GM12878 (cell line): ENCODE results near the gene TMEM212. TPM values are rescaled to one million over a fixed set of nuclear protein-coding genes. Genes with fewer than 3 reads are reported as not detected.

Experiments used
- ATAC-seq: fragments of 200-7000 bp; cut with Tn5 transposase; 3 replicates; pipeline ENCODE4 v1.9.1; 2020; ENCODE audit warnings: mild to moderate bottlenecking, moderate library complexity
- BruUV-seq: library from RNA; stranded (reverse); fragments of 400-500 nt; replicated peaks from 2 replicates; lab custom pipeline; 2021; lab: Mats Ljungman, UMichigan
- CTCF ChIA-PET: fragments of 300-600 bp; sonication (Branson Sonifier 250); formaldehyde crosslinking; extraction: SDS; loops from one replicate; lab custom pipeline; 2021; ENCODE audit warnings: inconsistent platforms; lab: Yijun Ruan, JAX
- POLR2A ChIA-PET: fragments of 350-600 bp; formaldehyde crosslinking; extraction: SDS; loops from one replicate; lab custom pipeline; 2021; ENCODE audit warnings: inconsistent platforms; lab: Charles Lee
- RAD21 ChIA-PET: fragments of 300-600 bp; sonication (Branson Sonifier 250); formaldehyde crosslinking; loops from one replicate; lab custom pipeline; 2023; ENCODE audit warnings: antibody characterized with exemption; ENCODE audit not compliant: unreplicated experiment; lab: Charles Lee
- SMC1A ChIA-PET: fragments of 300-600 bp; sonication (Branson Sonifier 250); formaldehyde crosslinking; loops from one replicate; lab custom pipeline; 2023; ENCODE audit not compliant: unreplicated experiment, uncharacterized antibody; lab: Charles Lee
- DNase-seq: peaks from one replicate; pipeline ENCODE4 v3.0.0-alpha.2; 2011; ENCODE audit warnings: low read depth, low spot score
- FAIRE-seq: peaks from 3 replicates; lab custom pipeline; 2011; peaks lifted over from hg19 to GRCh38; lab: Jason Lieb, UNC
- H2AFZ ChIP-seq: 2 replicates; pipeline ENCODE4 v1.6.0; 2011; ENCODE audit warnings: low read depth, low read length, control low read depth; ENCODE audit not compliant: control insufficient read depth
- H3K27ac ChIP-seq: 2 replicates; pipeline ENCODE4 v1.5.1; 2011; ENCODE audit warnings: control low read depth; ENCODE audit not compliant: control insufficient read depth, insufficient read depth
- H3K27me3 ChIP-seq, 2 experiments: replicated peaks in 1 of 2; 2 replicates each; pipeline versions ENCODE4 v1.6.0 to v1.6.1; 2011; ENCODE audit warnings: low read length in 1 of 2; ENCODE audit not compliant: control insufficient read depth in 2 of 2, insufficient read depth in 2 of 2
- H3K36me3 ChIP-seq, 2 experiments: 2 replicates each; pipeline ENCODE4 v1.5.1; 2011; ENCODE audit warnings: low read length in 1 of 2; ENCODE audit not compliant: control insufficient read depth in 2 of 2, insufficient read depth in 2 of 2
- H3K4me1 ChIP-seq: 2 replicates; pipeline ENCODE4 v1.6.1; 2011; ENCODE audit warnings: mild to moderate bottlenecking, low read length, moderate library complexity, mixed read lengths; ENCODE audit not compliant: control insufficient read depth, insufficient read depth
- H3K4me2 ChIP-seq: 2 replicates; pipeline ENCODE4 v1.6.0; 2011; ENCODE audit warnings: control low read depth; ENCODE audit not compliant: control insufficient read depth, insufficient read depth
- H3K4me3 ChIP-seq: fragments of 200-600 bp; sonication (generic); 2 replicates; pipeline ENCODE4 v1.5.1; 2016
- H3K79me2 ChIP-seq: 2 replicates; pipeline ENCODE4 v1.6.0; 2011; ENCODE audit warnings: low read length; ENCODE audit not compliant: control insufficient read depth, insufficient read depth
- H3K9ac ChIP-seq: 2 replicates; pipeline ENCODE4 v1.8.0; 2011; ENCODE audit warnings: low read length, control low read depth, mixed read lengths; ENCODE audit not compliant: control insufficient read depth, insufficient read depth
- H3K9me3 ChIP-seq: replicated peaks from 3 replicates; pipeline ENCODE4 v1.5.1; 2011; ENCODE audit warnings: mild to moderate bottlenecking, low read length; ENCODE audit not compliant: control insufficient read depth, insufficient read depth
- H4K20me1 ChIP-seq: 2 replicates; pipeline ENCODE4 v1.6.0; 2011; ENCODE audit not compliant: control insufficient read depth, insufficient read depth
- BHLHE40 ChIP-seq, 2 experiments: fragments of 450-650 bp in 1 of 2; IDR thresholded peaks; 2 replicates each; pipeline ENCODE4 v1.6.1; 2011 to 2017; ENCODE audit warnings: low read depth in 2 of 2, borderline replicate concordance in 1 of 2, improper control_type of control experiment in 1 of 2, low read length in 1 of 2, mild to moderate bottlenecking in 1 of 2
- CBFB ChIP-seq: IDR thresholded peaks from 2 replicates; pipeline ENCODE4 v1.6.1; 2016; ENCODE audit warnings: antibody characterized with exemption, low read depth
- ESRRA ChIP-seq: IDR thresholded peaks from 2 replicates; pipeline ENCODE4 v1.6.1; 2012; ENCODE audit warnings: mild to moderate bottlenecking, low read length, improper control_type of control experiment
- HDGF ChIP-seq: fragments of 450-650 bp; IDR thresholded peaks from 2 replicates; pipeline ENCODE4 v1.6.1; 2016; ENCODE audit warnings: antibody characterized with exemption
- KDM1A ChIP-seq: fragments of 200-600 bp; sonication (generic); IDR thresholded peaks from 2 replicates; pipeline ENCODE4 v1.6.1; 2016; ENCODE audit warnings: borderline replicate concordance
- MEF2B ChIP-seq: fragments of 450-650 bp; IDR thresholded peaks from 2 replicates; pipeline ENCODE4 v1.6.1; 2018; ENCODE audit warnings: mild to moderate bottlenecking, moderate library complexity; ENCODE audit not compliant: partially characterized antibody, poor library complexity, severe bottlenecking
- MTA2 ChIP-seq: fragments of 450-650 bp; IDR thresholded peaks from 2 replicates; pipeline ENCODE4 v1.6.1; 2016; ENCODE audit warnings: low read depth, mild to moderate bottlenecking, moderate library complexity
- RAD51 ChIP-seq: fragments of 450-650 bp; IDR thresholded peaks from 2 replicates; pipeline ENCODE4 v1.6.1; 2016; ENCODE audit warnings: moderate library complexity, mild to moderate bottlenecking, inconsistent platforms
- RELA ChIP-seq: fragments of 450-650 bp; IDR thresholded peaks from 2 replicates; pipeline ENCODE4 v1.8.0; 2014; ENCODE audit warnings: borderline replicate concordance; ENCODE audit not compliant: partially characterized antibody
- SP1 ChIP-seq: IDR thresholded peaks from one replicate; pipeline ENCODE4 v1.6.1; 2011; ENCODE audit warnings: low read depth, low read length
- STAT1 ChIP-seq: fragments of 450-650 bp; conservative IDR thresholded peaks from 2 replicates; pipeline ENCODE4 v1.6.1; 2014; ENCODE audit warnings: antibody characterized with exemption, mild to moderate bottlenecking
- WRNIP1 ChIP-seq: IDR thresholded peaks from 2 replicates; pipeline ENCODE4 v1.6.1; 2011; ENCODE audit warnings: low read depth, low read length, improper control_type of control experiment, borderline replicate concordance
- WGBS: methylation state at CpG from one replicate; pipeline ENCODE4 v1.1.6; 2016; ENCODE audit warnings: low lambda C conversion rate; ENCODE audit not compliant: insufficient replicate concordance, insufficient coverage; ENCODE audit errors: missing lambda C conversion rate; 5-methylcytosine and 5-hydroxymethylcytosine counted together
- in situ Hi-C: fragments of 300-500 bp; cut with MboI; formaldehyde crosslinking; loops from 9 replicates; pipeline ENCODE4 v1.14.3; 2018; ENCODE audit warnings: mixed read lengths
- intact Hi-C: fragments of 100-400 bp; cut with micrococcal nuclease; formaldehyde crosslinking; loops from one replicate; pipeline ENCODE4 v1.14.2; 2022; ENCODE audit not compliant: unreplicated experiment
- polyA plus RNA-seq, 11 experiments: library from polyadenylated mRNA; depleted of rRNA in 4 of 11; unstranded in 6 of 11; stranded (reverse) in 5 of 11; fragments of >200 nt; fragmentation: Nextera tagmentation in 4 of 11; fragmentation: Illumina TruSeq in 1 of 11; extraction: Ambion mirVana in 4 of 11; extraction: Trizol in 1 of 11; gene quantifications; 1 replicate in 1 of 11; 2 replicates in 10 of 11; pipeline versions ENCODE4 v1.2.1 to v1.2.3, GENCODE V29; 2011 to 2016; ENCODE audit warnings: inconsistent platforms in 2 of 11, missing spikeins in 2 of 11, low read depth in 1 of 11
- total RNA-seq, 4 experiments: library from RNA; depleted of rRNA in 3 of 4; stranded (reverse); fragments of >200 nt in 3 of 4; fragmentation: Illumina TruSeq in 1 of 4; extraction: Trizol in 1 of 4; gene quantifications; 2 replicates each; pipeline versions ENCODE4 v1.2.1 to v1.2.3, GENCODE V29; 2013 to 2021
- TF ChIP-seq, protein P1 (sequence below): fragments of 450-650 bp; IDR thresholded peaks from 2 replicates; pipeline ENCODE4 v1.6.1; 2016; ENCODE audit warnings: mild to moderate bottlenecking, moderate library complexity, borderline replicate concordance

Gene TMEM212
- total and polyA plus RNA-seq, 10 of the 15 experiments (the other 5 are each of a cell fraction or from before 2014, with no cell fraction given), result not detected

DNA sequence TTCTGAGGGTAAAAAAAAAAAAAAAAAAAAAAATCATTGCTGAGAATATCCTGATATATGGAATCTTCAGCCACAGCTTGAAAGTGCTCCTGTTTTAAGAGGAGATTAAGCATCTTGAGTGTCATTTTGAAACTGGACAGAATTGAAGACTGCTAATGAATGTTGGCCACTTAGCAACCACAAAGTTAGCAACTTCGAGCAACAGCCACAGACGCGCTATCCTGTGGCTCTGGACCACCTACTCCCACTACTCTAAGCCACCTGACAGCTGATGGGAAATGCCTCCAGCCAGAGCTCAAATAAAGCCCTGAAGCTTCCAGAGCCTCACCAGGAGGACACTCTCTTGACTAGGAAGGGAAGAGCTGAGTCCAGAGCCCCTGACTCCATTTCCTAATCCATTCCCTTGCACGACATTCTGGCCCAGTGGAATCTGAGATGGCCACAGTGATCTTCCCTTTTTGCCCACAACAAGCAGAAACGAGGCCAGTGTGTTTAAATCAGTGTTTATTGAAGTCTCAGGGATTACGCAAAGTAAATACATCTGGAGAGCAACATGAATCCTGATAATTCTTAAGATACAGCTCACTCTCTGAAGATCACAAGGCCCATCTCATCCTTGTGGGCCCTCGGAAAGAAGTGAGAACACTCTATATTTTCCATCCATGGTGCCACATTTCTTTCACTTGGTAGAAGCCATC is 58.6 kb downstream of the TMEM212 start:
- DNase-seq (no peak), FAIRE-seq (no peak), ATAC-seq (no peak)
- POLR2A ChIA-PET, result no interaction called here
- CTCF ChIA-PET, result interaction anchor here (0.5 to 0.7 kb wide), 2 partner anchors 121 to 781 kb away, joined by 3 to 4 read pairs; no protein-coding TSS in a partner anchor
- in situ Hi-C loops (no loop called here), intact Hi-C loops (no loop called here)
- BruUV-seq, result no TSS peak
- TF ChIP-seq KDM1A (no peak), MTA2 (peak; percentile 52; the same call in 1 of the 2 replicates)
- H4K20me1 ChIP-seq, result no peaks in the 10 kb centered on the region
- RAD21 ChIA-PET, result no interaction called here
- H3K27me3 ChIP-seq, result no peaks in the 10 kb centered on the region
- H3K4me2 ChIP-seq, result no peak overlapping the region
- no peak overlapping the region for H3K27ac ChIP-seq
- H3K9me3 ChIP-seq, result no peaks in the 10 kb centered on the region
- no peak overlapping the region for H2AFZ ChIP-seq
- no peak overlapping the region for H3K4me3 ChIP-seq
- H3K9ac ChIP-seq, result no peak overlapping the region
- 44% methylated on average over 7 of the region's 7 CpGs for WGBS
- no peaks in the 10 kb centered on the region for H3K79me2 ChIP-seq
- H3K4me1 ChIP-seq, result no peaks in the 10 kb centered on the region
- SMC1A ChIA-PET, result interaction anchor here (1.2 kb wide), 1 partner anchor 64 kb away, joined by 3 read pairs; no protein-coding TSS in a partner anchor
- no peaks in the 10 kb centered on the region for H3K36me3 ChIP-seq

DNA sequence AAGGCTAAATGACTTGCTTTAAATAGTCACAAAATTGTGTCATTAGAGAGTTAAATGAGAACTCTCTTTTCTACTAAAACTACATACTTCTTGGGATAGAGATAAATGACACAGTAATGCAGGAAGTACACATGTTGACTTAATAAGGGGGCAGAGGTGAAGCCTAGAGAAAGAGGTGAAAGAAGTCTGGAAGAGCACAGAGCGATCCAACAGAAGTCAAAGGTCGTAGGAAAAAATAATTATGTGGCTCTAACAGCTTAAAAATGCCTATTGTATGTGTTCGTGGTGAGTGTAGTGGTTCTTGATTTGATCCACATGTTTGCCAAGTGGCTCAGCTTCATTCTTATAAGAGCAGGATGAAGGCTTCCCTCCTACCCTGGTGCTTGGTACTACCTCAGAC is 61.7 kb downstream of the TMEM212 start:
- DNase-seq (no peak), FAIRE-seq (no peak), ATAC-seq (no peak)
- no peaks in the 10 kb centered on the region for H3K36me3 ChIP-seq
- H3K4me2 ChIP-seq, result no peak overlapping the region
- H3K9ac ChIP-seq, result no peak overlapping the region
- RAD21 ChIA-PET, result no interaction called here
- in situ Hi-C loops (no loop called here), intact Hi-C loops (no loop called here)
- no peak overlapping the region for H3K4me3 ChIP-seq
- no peaks in the 10 kb centered on the region for H4K20me1 ChIP-seq
- 0% methylated on average over 3 of the region's 3 CpGs for WGBS
- H3K27me3 ChIP-seq, result no peaks in the 10 kb centered on the region
- no peak overlapping the region for H3K27ac ChIP-seq
- H3K79me2 ChIP-seq, result no peaks in the 10 kb centered on the region
- H3K4me1 ChIP-seq, result no peaks in the 10 kb centered on the region
- POLR2A ChIA-PET, result no interaction called here
- no peaks in the 10 kb centered on the region; the same call in 2 of the 3 replicates for H3K9me3 ChIP-seq
- BruUV-seq, result no TSS peak
- CTCF ChIA-PET, result no interaction called here
- H2AFZ ChIP-seq, result no peak overlapping the region
- SMC1A ChIA-PET, result no interaction called here
- TF ChIP-seq STAT1 (no peak), HDGF (no peak), CBFB (no peak), RAD51 (no peak), MEF2B (no peak), SP1 (no peak), BHLHE40 (IDR thresholded peaks at IDR 0.05; ENCODE audit: borderline replicate concordance in 1 of 2, low read depth in 2 of 2, low read length in 1 of 2) (no peak), ESRRA (no peak), RELA (no peak), WRNIP1 (no peak)
- TF ChIP-seq, protein P1, sequence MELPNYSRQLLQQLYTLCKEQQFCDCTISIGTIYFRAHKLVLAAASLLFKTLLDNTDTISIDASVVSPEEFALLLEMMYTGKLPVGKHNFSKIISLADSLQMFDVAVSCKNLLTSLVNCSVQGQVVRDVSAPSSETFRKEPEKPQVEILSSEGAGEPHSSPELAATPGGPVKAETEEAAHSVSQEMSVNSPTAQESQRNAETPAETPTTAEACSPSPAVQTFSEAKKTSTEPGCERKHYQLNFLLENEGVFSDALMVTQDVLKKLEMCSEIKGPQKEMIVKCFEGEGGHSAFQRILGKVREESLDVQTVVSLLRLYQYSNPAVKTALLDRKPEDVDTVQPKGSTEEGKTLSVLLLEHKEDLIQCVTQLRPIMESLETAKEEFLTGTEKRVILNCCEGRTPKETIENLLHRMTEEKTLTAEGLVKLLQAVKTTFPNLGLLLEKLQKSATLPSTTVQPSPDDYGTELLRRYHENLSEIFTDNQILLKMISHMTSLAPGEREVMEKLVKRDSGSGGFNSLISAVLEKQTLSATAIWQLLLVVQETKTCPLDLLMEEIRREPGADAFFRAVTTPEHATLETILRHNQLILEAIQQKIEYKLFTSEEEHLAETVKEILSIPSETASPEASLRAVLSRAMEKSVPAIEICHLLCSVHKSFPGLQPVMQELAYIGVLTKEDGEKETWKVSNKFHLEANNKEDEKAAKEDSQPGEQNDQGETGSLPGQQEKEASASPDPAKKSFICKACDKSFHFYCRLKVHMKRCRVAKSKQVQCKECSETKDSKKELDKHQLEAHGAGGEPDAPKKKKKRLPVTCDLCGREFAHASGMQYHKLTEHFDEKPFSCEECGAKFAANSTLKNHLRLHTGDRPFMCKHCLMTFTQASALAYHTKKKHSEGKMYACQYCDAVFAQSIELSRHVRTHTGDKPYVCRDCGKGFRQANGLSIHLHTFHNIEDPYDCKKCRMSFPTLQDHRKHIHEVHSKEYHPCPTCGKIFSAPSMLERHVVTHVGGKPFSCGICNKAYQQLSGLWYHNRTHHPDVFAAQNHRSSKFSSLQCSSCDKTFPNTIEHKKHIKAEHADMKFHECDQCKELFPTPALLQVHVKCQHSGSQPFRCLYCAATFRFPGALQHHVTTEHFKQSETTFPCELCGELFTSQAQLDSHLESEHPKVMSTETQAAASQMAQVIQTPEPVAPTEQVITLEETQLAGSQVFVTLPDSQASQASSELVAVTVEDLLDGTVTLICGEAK, result no peak
